Activated T-cell treated with anti-CD3 and anti-CD28 coated beads for 48 hours (primary cell): ENCODE data around the gene MYO3B.
"Not testable (repeated sequence)": the region's sequence is repeated elsewhere in the genome, so short reads cannot be mapped to it uniquely, and the experiment has no call there.

Experiments used
- DNase-seq: peaks from one replicate; pipeline ENCODE4 v3.0.0-alpha.2; 2020; ENCODE audit warnings: low read depth

The MYO3B gene

GRCh38 chr2:170641961-170642360 is 464.0 kb downstream of the MYO3B start:
- no peak for DNase-seq

GRCh38 chr2:170643346-170643745 is 465.4 kb downstream of the MYO3B start:
- DNase-seq: no peak

- no peak for DNase-seq
Measured at GRCh38 chr2:170647741-170648436, 469.9 kb downstream of the MYO3B start.

- no peak for DNase-seq
Measured at GRCh38 chr2:170651624-170652325, 473.8 kb downstream of the MYO3B start.

- DNase-seq: no peak
Measured at GRCh38 chr2:170652637-170653417, 474.9 kb downstream of the MYO3B start.

- DNase-seq: no peak
Measured at GRCh38 chr2:170656669-170657068, 478.7 kb downstream of the MYO3B start.

- no peak for DNase-seq
Measured at GRCh38 chr2:170660409-170660808, 482.5 kb downstream of the MYO3B start.

GRCh38 chr2:170665743-170666142 is 487.8 kb downstream of the MYO3B start:
- no peak for DNase-seq

GRCh38 chr2:170669909-170670308 is 492.0 kb downstream of the MYO3B start:
- no peak for DNase-seq

GRCh38 chr2:170670651-170671050 is 492.7 kb downstream of the MYO3B start:
- DNase-seq: no peak

GRCh38 chr2:170671079-170671478 is 493.1 kb downstream of the MYO3B start:
- DNase-seq: no peak

- DNase-seq: not testable (repeated sequence)
Measured at GRCh38 chr2:170674282-170674681, 496.3 kb downstream of the MYO3B start.

GRCh38 chr2:170675701-170676100 is 497.8 kb downstream of the MYO3B start:
- no peak for DNase-seq

- DNase-seq: no peak
Measured at GRCh38 chr2:170679607-170680079, 501.7 kb downstream of the MYO3B start.

- no peak for DNase-seq
Measured at GRCh38 chr2:170680172-170680941, 502.4 kb downstream of the MYO3B start.

GRCh38 chr2:170681311-170681710 is 503.4 kb downstream of the MYO3B start:
- no peak for DNase-seq

GRCh38 chr2:170685591-170685990 is 507.6 kb downstream of the MYO3B start:
- no peak for DNase-seq

GRCh38 chr2:170689481-170689880 is 511.5 kb downstream of the MYO3B start:
- no peak for DNase-seq

GRCh38 chr2:170690640-170691039 is 512.7 kb downstream of the MYO3B start:
- no peak for DNase-seq

GRCh38 chr2:170694316-170694715 is 516.4 kb downstream of the MYO3B start:
- no peak for DNase-seq

- no peak for DNase-seq
Measured at GRCh38 chr2:170695521-170696410, 517.8 kb downstream of the MYO3B start.
